ENCODE measurements around the gene TRPM7. TPM values are rescaled to one million over a fixed set of nuclear protein-coding genes. Genes with fewer than 3 reads are reported as not detected.

The TRPM7 gene
- total RNA-seq, 4 donors from 2014 or later = 46.2 to 755 (median 83.5) TPM

- Histone ChIP-seq H3K4me3 (no peak overlapping the region), H3K27me3 (no peaks in the 10 kb centered on the region), H3K9me3 (no peaks in the 10 kb centered on the region), H3K36me3 (no peaks in the 10 kb centered on the region), H3K27ac (no peak overlapping the region), H3K4me1 (no peaks in the 10 kb centered on the region)
- TF ChIP-seq POLR2A (IDR thresholded peaks at IDR 0.05) = no peak
- no peak for TF ChIP-seq CTCF (IDR thresholded peaks at IDR 0.05)
- intact Hi-C loops (cut with DNase I; ENCODE audit: low total_unique reads) = no loop called here
- DNase-seq = no peak
Measured at GRCh38 chr15:50531163-50531562, 155.4 kb downstream of the TRPM7 start.

- no peaks in the 10 kb centered on the region for H3K27me3 ChIP-seq
- TF ChIP-seq POLR2A (IDR thresholded peaks at IDR 0.05) = no peak
- TF ChIP-seq CTCF (IDR thresholded peaks at IDR 0.05) = no peak
- no peaks in the 10 kb centered on the region for H3K4me1 ChIP-seq
- H3K36me3 ChIP-seq = no peaks in the 10 kb centered on the region
- H3K4me3 ChIP-seq = no peak overlapping the region
- intact Hi-C loops (cut with DNase I; ENCODE audit: low total_unique reads) = no loop called here
- H3K27ac ChIP-seq = no peak overlapping the region
- no peaks in the 10 kb centered on the region for H3K9me3 ChIP-seq
- DNase-seq = no peak
Measured at GRCh38 chr15:50523851-50524251, 162.7 kb downstream of the TRPM7 start.

- H3K4me3 ChIP-seq = no peak overlapping the region
- TF ChIP-seq POLR2A (IDR thresholded peaks at IDR 0.05) (no peak), CTCF (IDR thresholded peaks at IDR 0.05) (no peak)
- H3K36me3 ChIP-seq = no peaks in the 10 kb centered on the region
- H3K4me1 ChIP-seq = no peaks in the 10 kb centered on the region
- peaks cover 0 to 5% of the 10 kb centered on the region in 2 donors for H3K9me3 ChIP-seq
- intact Hi-C loops (cut with DNase I; ENCODE audit: low total_unique reads) = no loop called here
- no peak overlapping the region for H3K27ac ChIP-seq
- DNase-seq = no peak
- no peaks in the 10 kb centered on the region for H3K27me3 ChIP-seq
Measured at GRCh38 chr15:50519740-50520425, 166.7 kb downstream of the TRPM7 start.

- H3K4me3 ChIP-seq = no peak overlapping the region
- no peak for TF ChIP-seq CTCF (IDR thresholded peaks at IDR 0.05)
- TF ChIP-seq POLR2A (IDR thresholded peaks at IDR 0.05) = no peak
- H3K9me3 ChIP-seq = no peaks in the 10 kb centered on the region
- intact Hi-C loops (cut with DNase I; ENCODE audit: low total_unique reads) = no loop called here
- H3K27ac ChIP-seq = no peak overlapping the region
- no peaks in the 10 kb centered on the region for H3K27me3 ChIP-seq
- H3K36me3 ChIP-seq = no peaks in the 10 kb centered on the region
- DNase-seq = no peak
- H3K4me1 ChIP-seq = no peaks in the 10 kb centered on the region
Measured at GRCh38 chr15:50513001-50513400, 173.6 kb downstream of the TRPM7 start.

Small RNAs within 50 kb of the gene (small RNA-seq; reads per million reads assigned to genes)
- gene RN7SL354P = not detected

Other genes with a start within 250 kb of the TRPM7 start
- 1 to 10 TPM in 2 of 4 donors, not detected in 2; 2.0 to 2.8 TPM for gene USP50, start 140.1 kb downstream of the TRPM7 start, total RNA-seq
- 100 to 1,000 TPM in 2 of 4 donors, 10 to 100 TPM in 2; 52.6 to 193 (median 101) TPM for gene SPPL2A, start 78.9 kb upstream of the TRPM7 start, total RNA-seq
- gene AP4E1, start 221.9 kb upstream of the TRPM7 start, total RNA-seq = 10 to 100 TPM in 2 of 4 donors, 1 to 10 TPM in 2; 4.1 to 20.5 (median 12.3) TPM